Endothelial cell of umbilical vein (primary cell): Measurements from ENCODE around the gene CLSTN2. TPM values are rescaled to one million over a fixed set of nuclear protein-coding genes. Genes with fewer than 3 reads are reported as not detected.

Experiments
- BruUV-seq: library from RNA; stranded (reverse); fragments of 400-500 nt; replicated peaks from 2 replicates; lab custom pipeline; 2021; lab: Mats Ljungman, UMichigan
- CTCF ChIA-PET: fragments of 300-600, 350-600 bp; sonication (Branson Sonifier 250); formaldehyde crosslinking; loops from one replicate; lab custom pipeline; 2021; ENCODE audit warnings: antibody characterized with exemption, inconsistent platforms; lab: Charles Lee
- POLR2A ChIA-PET: fragments of 300-600, 350-600 bp; sonication (Branson Sonifier 250); formaldehyde crosslinking; loops from one replicate; lab custom pipeline; 2021; ENCODE audit warnings: antibody characterized with exemption, inconsistent platforms; lab: Charles Lee
- DNase-seq: peaks from one replicate; pipeline ENCODE4 v3.0.0-alpha.2; 2011; ENCODE audit warnings: low read depth, low spot score
- FAIRE-seq: peaks from 2 replicates; lab custom pipeline; 2011; peaks lifted over from hg19 to GRCh38; lab: Jason Lieb, UNC
- H2AFZ ChIP-seq: 2 replicates; pipeline ENCODE4 v1.6.0; 2012; ENCODE audit warnings: low read depth, low read length, control low read depth, inconsistent platforms
- H3K27ac ChIP-seq: 2 replicates; pipeline ENCODE4 v1.5.1; 2011; ENCODE audit warnings: low read depth, mild to moderate bottlenecking, control low read depth, low read length, moderate library complexity; ENCODE audit not compliant: insufficient read depth
- H3K27me3 ChIP-seq, 2 experiments: 2 replicates each; pipeline versions ENCODE4 v1.6.0 to v1.6.1; 2011; ENCODE audit warnings: low read length in 2 of 2, mixed read lengths in 1 of 2; ENCODE audit not compliant: control insufficient read depth in 2 of 2, insufficient read depth in 2 of 2
- H3K36me3 ChIP-seq, 2 experiments: 2 replicates in 1 of 2; 3 replicates in 1 of 2; pipeline ENCODE4 v1.5.1; 2011; ENCODE audit warnings: low read length in 2 of 2, mild to moderate bottlenecking in 1 of 2, moderate library complexity in 1 of 2; ENCODE audit not compliant: control insufficient read depth in 2 of 2, insufficient read depth in 2 of 2; ENCODE audit errors: extremely low read depth in 1 of 2
- H3K4me1 ChIP-seq: 3 replicates; pipeline ENCODE4 v1.5.1; 2011; ENCODE audit warnings: mild to moderate bottlenecking, low read length; ENCODE audit not compliant: control insufficient read depth, insufficient read depth; ENCODE audit errors: extremely low read depth
- H3K4me2 ChIP-seq: 2 replicates; pipeline ENCODE4 v1.6.1; 2011; ENCODE audit warnings: low read length, control low read depth, mixed read lengths; ENCODE audit not compliant: insufficient read depth
- H3K4me3 ChIP-seq, 3 experiments: fragments of 200-600 bp in 1 of 3; sonication (generic), shearing (Covaris generic) in 1 of 3; replicated peaks in 1 of 3; 2 replicates each; pipeline ENCODE4 v1.5.1; 2011 to 2016; ENCODE audit warnings: control low read depth in 3 of 3, low read length in 3 of 3, mild to moderate bottlenecking in 2 of 3, inconsistent platforms in 1 of 3, low read depth in 1 of 3, moderate library complexity in 1 of 3; ENCODE audit not compliant: insufficient read depth in 1 of 3
- H3K79me2 ChIP-seq: 2 replicates; pipeline ENCODE4 v1.6.0; 2012; ENCODE audit warnings: low read length, inconsistent platforms; ENCODE audit not compliant: control insufficient read depth, insufficient read depth
- H3K9ac ChIP-seq: replicated peaks from 2 replicates; pipeline ENCODE3; 2011; ENCODE audit warnings: low read length, control low read depth; ENCODE audit not compliant: insufficient read depth; ENCODE audit errors: extremely low read depth
- H3K9me1 ChIP-seq: replicated peaks from 3 replicates; pipeline ENCODE4 v1.6.0; 2011; ENCODE audit warnings: mild to moderate bottlenecking, low read length; ENCODE audit not compliant: control insufficient read depth, insufficient read depth; ENCODE audit errors: extremely low read depth
- H3K9me3 ChIP-seq: replicated peaks from 2 replicates; pipeline ENCODE4 v1.5.1; 2012; ENCODE audit warnings: low read length, inconsistent platforms; ENCODE audit not compliant: control insufficient read depth, insufficient read depth
- H4K20me1 ChIP-seq: replicated peaks from 2 replicates; pipeline ENCODE3; 2011; ENCODE audit warnings: mild to moderate bottlenecking, low read length; ENCODE audit not compliant: control insufficient read depth, insufficient read depth; ENCODE audit errors: extremely low read depth
- EZH2 ChIP-seq: IDR thresholded peaks from 2 replicates; pipeline ENCODE4 v1.6.1; 2012; ENCODE audit warnings: borderline replicate concordance, low read depth, mild to moderate bottlenecking, moderate library complexity, low read length, inconsistent platforms; ENCODE audit not compliant: severe bottlenecking
- FOS ChIP-seq: IDR thresholded peaks from 2 replicates; pipeline ENCODE4 v1.6.1; 2011; ENCODE audit warnings: mild to moderate bottlenecking, low read length, moderate library complexity, borderline replicate concordance; ENCODE audit not compliant: insufficient read depth
- JUN ChIP-seq: IDR thresholded peaks from 2 replicates; pipeline ENCODE4 v1.6.1; 2011; ENCODE audit warnings: borderline replicate concordance, low read depth; ENCODE audit not compliant: insufficient read length, insufficient read depth
- MYC ChIP-seq: IDR thresholded peaks from one replicate; pipeline ENCODE4 v1.6.1; 2011; ENCODE audit warnings: mild to moderate bottlenecking, low read depth, low read length
- POLR2A ChIP-seq: IDR thresholded peaks from 2 replicates; pipeline ENCODE4 v1.6.1; 2012; ENCODE audit warnings: low read depth, mild to moderate bottlenecking, control low read depth, low read length
- POLR2AphosphoS5 ChIP-seq: IDR thresholded peaks from 2 replicates; pipeline ENCODE4 v1.6.1; 2012; ENCODE audit warnings: low read depth, mild to moderate bottlenecking, control low read depth, low read length, moderate library complexity; ENCODE audit not compliant: insufficient read depth
- dilution Hi-C: fragments of 300-500 bp; cut with MboI; formaldehyde crosslinking; loops from one replicate; pipeline ENCODE4 v1.15.0; 2019; ENCODE audit warnings: low sequenced_read_pairs; ENCODE audit not compliant: extremely low pct_ligation_motif_present
- intact Hi-C: fragments of 100-400 bp; cut with micrococcal nuclease; formaldehyde crosslinking; loops from one replicate; pipeline ENCODE4 v1.10.0; 2022
- polyA plus RNA-seq, 4 experiments: library from polyadenylated mRNA; depleted of rRNA in 3 of 4; stranded (reverse) in 3 of 4; unstranded in 1 of 4; fragments of >200 nt; gene quantifications; 2 replicates each; pipeline versions ENCODE4 v1.2.1 to v1.2.3, GENCODE V29; 2011 to 2012; ENCODE audit warnings: missing spikeins in 1 of 4
- total RNA-seq: library from RNA; stranded (reverse); gene quantifications from 2 replicates; pipeline ENCODE4 v1.2.3, GENCODE V29; 2021
- TF ChIP-seq, protein P1 (sequence below): IDR thresholded peaks from 2 replicates; pipeline ENCODE4 v1.6.1; 2011; ENCODE audit not compliant: insufficient read depth, insufficient read length
- TF ChIP-seq, protein P2 (sequence below), 2 donors: IDR thresholded peaks; 1 replicate in 1 of 2; 2 replicates in 1 of 2; pipeline ENCODE4 v1.5.1; 2011; ENCODE audit warnings: low read length in 2 of 2, mild to moderate bottlenecking in 2 of 2, moderate library complexity in 2 of 2, control low read depth in 1 of 2, inconsistent platforms in 1 of 2, low read depth in 1 of 2; ENCODE audit not compliant: insufficient read depth in 1 of 2; ENCODE audit errors: extremely low read depth in 1 of 2

The CLSTN2 gene
- total and polyA plus RNA-seq, 2 donors (not counting 3 experiments of a cell fraction or from before 2014, with no cell fraction given): 0.26 to 0.38 TPM

DNA sequence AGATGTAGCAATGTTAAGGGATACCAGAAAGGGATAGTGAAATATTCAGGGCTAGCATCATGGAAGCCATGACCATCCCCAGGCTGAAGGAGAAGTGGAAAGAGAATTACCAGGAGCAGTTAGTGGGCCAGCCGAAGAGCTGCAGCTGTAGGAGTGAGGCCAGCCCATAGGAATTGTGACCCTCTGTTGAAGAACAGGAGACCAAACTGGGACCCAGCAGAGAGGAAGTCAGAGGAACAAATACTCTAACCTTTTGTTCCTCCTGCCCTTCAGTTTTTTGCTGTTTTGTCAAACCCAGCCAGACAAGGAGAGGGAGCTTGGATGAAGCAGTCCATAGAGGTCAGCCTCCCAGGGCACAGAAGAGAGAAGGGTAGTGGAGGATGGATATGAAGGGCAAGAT, 115.4 kb downstream of the CLSTN2 start:
- H3K27ac ChIP-seq: no peak overlapping the region
- no peak for FAIRE-seq
- TF ChIP-seq JUN (no peak), POLR2AphosphoS5 (no peak), POLR2A (no peak), EZH2 (no peak), FOS (no peak)
- TF ChIP-seq, protein P1, sequence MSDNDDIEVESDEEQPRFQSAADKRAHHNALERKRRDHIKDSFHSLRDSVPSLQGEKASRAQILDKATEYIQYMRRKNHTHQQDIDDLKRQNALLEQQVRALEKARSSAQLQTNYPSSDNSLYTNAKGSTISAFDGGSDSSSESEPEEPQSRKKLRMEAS: no peak
- no peaks in the 10 kb centered on the region for H3K27me3 ChIP-seq
- H3K4me1 ChIP-seq: no peaks in the 10 kb centered on the region
- H3K4me3 ChIP-seq: no peak overlapping the region
- H2AFZ ChIP-seq: no peak overlapping the region
- no peaks in the 10 kb centered on the region for H4K20me1 ChIP-seq
- ChIA-PET POLR2A (no interaction called here), CTCF (no interaction called here)
- no peak overlapping the region for H3K4me2 ChIP-seq
- no peaks in the 10 kb centered on the region for H3K9me1 ChIP-seq
- H3K9me3 ChIP-seq: no peaks in the 10 kb centered on the region
- intact Hi-C loops (no loop called here), dilution Hi-C loops (no loop called here)
- H3K79me2 ChIP-seq: no peaks in the 10 kb centered on the region
- DNase-seq: no peak
- H3K9ac ChIP-seq: no peak overlapping the region
- no TSS peak for BruUV-seq
- no peaks in the 10 kb centered on the region for H3K36me3 ChIP-seq

DNA sequence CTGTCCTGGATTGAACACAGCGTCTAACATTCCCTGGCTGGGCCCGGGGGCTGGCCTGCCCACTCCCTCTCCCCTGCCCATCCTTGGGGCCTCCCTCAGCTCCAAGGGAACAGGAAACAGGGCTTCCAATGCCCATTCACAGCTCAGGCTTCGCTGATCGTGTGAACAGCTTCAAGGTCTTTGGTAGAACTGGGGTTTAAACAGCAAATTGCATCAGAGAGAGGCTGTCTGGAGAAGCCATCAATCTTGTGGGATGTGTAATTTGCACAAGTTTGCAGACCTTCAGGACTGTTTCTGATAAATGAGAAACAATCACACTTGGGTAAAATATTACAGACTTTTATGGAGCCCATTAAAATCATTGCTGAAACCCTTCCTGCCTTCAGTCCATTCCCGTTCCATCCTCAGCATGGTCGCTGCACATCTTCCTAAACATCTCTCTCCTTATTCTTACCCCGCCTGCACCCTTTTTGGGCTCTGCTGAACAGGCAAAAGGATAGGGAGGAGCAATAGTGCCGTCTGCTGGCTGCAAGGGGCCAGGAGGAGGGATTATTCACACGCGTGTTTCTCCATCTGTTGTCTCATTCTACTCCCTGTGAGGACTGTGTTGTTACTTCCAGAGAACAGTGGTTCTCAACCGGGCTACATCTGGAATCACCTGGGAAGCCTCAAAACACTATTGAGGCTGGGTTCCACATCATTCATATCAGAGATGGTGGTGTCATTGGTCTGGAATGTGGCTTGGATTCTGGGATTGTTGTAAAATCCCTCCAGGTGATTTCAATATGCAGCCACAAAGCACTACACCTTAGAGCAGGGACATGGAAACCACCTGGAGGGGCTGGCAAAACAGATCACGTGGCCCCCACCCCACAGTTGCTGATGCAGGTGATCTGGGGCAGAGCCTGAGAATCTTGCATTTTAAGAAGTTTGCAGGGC, 116.3 kb downstream of the CLSTN2 start:
- FAIRE-seq (no peak), DNase-seq (no peak)
- H3K9ac ChIP-seq: no peak overlapping the region
- no peak overlapping the region for H3K4me3 ChIP-seq
- H3K27me3 ChIP-seq: no peaks in the 10 kb centered on the region
- H3K36me3 ChIP-seq: no peaks in the 10 kb centered on the region
- TF ChIP-seq MYC (no peak), POLR2A (no peak)
- TF ChIP-seq, protein P2, sequence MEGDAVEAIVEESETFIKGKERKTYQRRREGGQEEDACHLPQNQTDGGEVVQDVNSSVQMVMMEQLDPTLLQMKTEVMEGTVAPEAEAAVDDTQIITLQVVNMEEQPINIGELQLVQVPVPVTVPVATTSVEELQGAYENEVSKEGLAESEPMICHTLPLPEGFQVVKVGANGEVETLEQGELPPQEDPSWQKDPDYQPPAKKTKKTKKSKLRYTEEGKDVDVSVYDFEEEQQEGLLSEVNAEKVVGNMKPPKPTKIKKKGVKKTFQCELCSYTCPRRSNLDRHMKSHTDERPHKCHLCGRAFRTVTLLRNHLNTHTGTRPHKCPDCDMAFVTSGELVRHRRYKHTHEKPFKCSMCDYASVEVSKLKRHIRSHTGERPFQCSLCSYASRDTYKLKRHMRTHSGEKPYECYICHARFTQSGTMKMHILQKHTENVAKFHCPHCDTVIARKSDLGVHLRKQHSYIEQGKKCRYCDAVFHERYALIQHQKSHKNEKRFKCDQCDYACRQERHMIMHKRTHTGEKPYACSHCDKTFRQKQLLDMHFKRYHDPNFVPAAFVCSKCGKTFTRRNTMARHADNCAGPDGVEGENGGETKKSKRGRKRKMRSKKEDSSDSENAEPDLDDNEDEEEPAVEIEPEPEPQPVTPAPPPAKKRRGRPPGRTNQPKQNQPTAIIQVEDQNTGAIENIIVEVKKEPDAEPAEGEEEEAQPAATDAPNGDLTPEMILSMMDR (IDR thresholded peaks at IDR 0.05; ENCODE audit: extremely low read depth in 1 of 2, insufficient read depth in 1 of 2, low read depth in 1 of 2, low read length in 2 of 2): no peak
- H3K79me2 ChIP-seq: no peaks in the 10 kb centered on the region
- no TSS peak for BruUV-seq
- no peak overlapping the region for H3K4me2 ChIP-seq
- no peak overlapping the region for H3K27ac ChIP-seq
- dilution Hi-C loops (no loop called here), intact Hi-C loops (no loop called here)
- CTCF ChIA-PET: no interaction called here
- no peaks in the 10 kb centered on the region for H3K9me1 ChIP-seq
- H3K9me3 ChIP-seq: no peaks in the 10 kb centered on the region
- H4K20me1 ChIP-seq: no peaks in the 10 kb centered on the region
- no peaks in the 10 kb centered on the region for H3K4me1 ChIP-seq
- POLR2A ChIA-PET: no interaction called here
- no peak overlapping the region for H2AFZ ChIP-seq
